Measurements from ENCODE around the gene MYH6.

- TF ChIP-seq, protein P1, sequence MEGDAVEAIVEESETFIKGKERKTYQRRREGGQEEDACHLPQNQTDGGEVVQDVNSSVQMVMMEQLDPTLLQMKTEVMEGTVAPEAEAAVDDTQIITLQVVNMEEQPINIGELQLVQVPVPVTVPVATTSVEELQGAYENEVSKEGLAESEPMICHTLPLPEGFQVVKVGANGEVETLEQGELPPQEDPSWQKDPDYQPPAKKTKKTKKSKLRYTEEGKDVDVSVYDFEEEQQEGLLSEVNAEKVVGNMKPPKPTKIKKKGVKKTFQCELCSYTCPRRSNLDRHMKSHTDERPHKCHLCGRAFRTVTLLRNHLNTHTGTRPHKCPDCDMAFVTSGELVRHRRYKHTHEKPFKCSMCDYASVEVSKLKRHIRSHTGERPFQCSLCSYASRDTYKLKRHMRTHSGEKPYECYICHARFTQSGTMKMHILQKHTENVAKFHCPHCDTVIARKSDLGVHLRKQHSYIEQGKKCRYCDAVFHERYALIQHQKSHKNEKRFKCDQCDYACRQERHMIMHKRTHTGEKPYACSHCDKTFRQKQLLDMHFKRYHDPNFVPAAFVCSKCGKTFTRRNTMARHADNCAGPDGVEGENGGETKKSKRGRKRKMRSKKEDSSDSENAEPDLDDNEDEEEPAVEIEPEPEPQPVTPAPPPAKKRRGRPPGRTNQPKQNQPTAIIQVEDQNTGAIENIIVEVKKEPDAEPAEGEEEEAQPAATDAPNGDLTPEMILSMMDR (IDR thresholded peaks at IDR 0.05) = no peak
- TF ChIP-seq, protein P2, sequence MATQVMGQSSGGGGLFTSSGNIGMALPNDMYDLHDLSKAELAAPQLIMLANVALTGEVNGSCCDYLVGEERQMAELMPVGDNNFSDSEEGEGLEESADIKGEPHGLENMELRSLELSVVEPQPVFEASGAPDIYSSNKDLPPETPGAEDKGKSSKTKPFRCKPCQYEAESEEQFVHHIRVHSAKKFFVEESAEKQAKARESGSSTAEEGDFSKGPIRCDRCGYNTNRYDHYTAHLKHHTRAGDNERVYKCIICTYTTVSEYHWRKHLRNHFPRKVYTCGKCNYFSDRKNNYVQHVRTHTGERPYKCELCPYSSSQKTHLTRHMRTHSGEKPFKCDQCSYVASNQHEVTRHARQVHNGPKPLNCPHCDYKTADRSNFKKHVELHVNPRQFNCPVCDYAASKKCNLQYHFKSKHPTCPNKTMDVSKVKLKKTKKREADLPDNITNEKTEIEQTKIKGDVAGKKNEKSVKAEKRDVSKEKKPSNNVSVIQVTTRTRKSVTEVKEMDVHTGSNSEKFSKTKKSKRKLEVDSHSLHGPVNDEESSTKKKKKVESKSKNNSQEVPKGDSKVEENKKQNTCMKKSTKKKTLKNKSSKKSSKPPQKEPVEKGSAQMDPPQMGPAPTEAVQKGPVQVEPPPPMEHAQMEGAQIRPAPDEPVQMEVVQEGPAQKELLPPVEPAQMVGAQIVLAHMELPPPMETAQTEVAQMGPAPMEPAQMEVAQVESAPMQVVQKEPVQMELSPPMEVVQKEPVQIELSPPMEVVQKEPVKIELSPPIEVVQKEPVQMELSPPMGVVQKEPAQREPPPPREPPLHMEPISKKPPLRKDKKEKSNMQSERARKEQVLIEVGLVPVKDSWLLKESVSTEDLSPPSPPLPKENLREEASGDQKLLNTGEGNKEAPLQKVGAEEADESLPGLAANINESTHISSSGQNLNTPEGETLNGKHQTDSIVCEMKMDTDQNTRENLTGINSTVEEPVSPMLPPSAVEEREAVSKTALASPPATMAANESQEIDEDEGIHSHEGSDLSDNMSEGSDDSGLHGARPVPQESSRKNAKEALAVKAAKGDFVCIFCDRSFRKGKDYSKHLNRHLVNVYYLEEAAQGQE (IDR thresholded peaks at IDR 0.05; ENCODE audit: insufficient read depth in 1 of 2, low read depth in 2 of 2, low read length in 1 of 2) = no peak
- TF ChIP-seq POLR2AphosphoS5 (IDR thresholded peaks at IDR 0.05; ENCODE audit: low read depth, low read length) (no peak), TCF7L2 (IDR thresholded peaks at IDR 0.05; ENCODE audit: low read depth, low read length) (no peak), SIN3A (IDR thresholded peaks at IDR 0.05; ENCODE audit: borderline replicate concordance, insufficient read depth, low read depth, low read length) (no peak)
These were observed 25.8 kb downstream of the MYH6 start for GRCh38 chr14:23382276-23382675.
